Measurements from ENCODE around the gene ACSM4. TPM values are rescaled to one million over a fixed set of nuclear protein-coding genes. Genes with fewer than 3 reads are reported as not detected.

ACSM4 gene, protein sequence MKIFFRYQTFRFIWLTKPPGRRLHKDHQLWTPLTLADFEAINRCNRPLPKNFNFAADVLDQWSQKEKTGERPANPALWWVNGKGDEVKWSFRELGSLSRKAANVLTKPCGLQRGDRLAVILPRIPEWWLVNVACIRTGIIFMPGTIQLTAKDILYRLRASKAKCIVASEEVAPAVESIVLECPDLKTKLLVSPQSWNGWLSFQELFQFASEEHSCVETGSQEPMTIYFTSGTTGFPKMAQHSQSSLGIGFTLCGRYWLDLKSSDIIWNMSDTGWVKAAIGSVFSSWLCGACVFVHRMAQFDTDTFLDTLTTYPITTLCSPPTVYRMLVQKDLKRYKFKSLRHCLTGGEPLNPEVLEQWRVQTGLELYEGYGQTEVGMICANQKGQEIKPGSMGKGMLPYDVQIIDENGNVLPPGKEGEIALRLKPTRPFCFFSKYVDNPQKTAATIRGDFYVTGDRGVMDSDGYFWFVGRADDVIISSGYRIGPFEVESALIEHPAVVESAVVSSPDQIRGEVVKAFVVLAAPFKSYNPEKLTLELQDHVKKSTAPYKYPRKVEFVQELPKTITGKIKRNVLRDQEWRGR
- total RNA-seq (2022; extraction: Qiagen RNA extraction), result not detected in 5 replicates

GRCh38 chr12:7303772-7304171, at the start of gene ACSM4:
TSS of gene ACSM4 (plus strand) at chr12:7304072. CDS start at chr12:7304332, 260 bp downstream.

Other genes starting within 250 kb of the ACSM4 start
- gene C1S, start 243.4 kb upstream of the ACSM4 start, total RNA-seq (2022; extraction: Qiagen RNA extraction), result 41.7 to 58.5 TPM (median 47.4 TPM) in 5 replicates
- gene C1R, start 211.6 kb upstream of the ACSM4 start, total RNA-seq (2022; extraction: Qiagen RNA extraction), result 29.1 to 42.2 TPM (median 30.1 TPM) in 5 replicates
- gene C1RL, start 194.9 kb upstream of the ACSM4 start, total RNA-seq (2022; extraction: Qiagen RNA extraction), result 11.7 to 15.7 TPM (median 13.7 TPM) in 5 replicates
- gene RBP5, start 175.2 kb upstream of the ACSM4 start, total RNA-seq (2022; extraction: Qiagen RNA extraction), result 0.08 to 0.14 TPM in 2 of 5 replicates, not detected in the others
- 8.5 to 16.6 TPM (median 14.8 TPM) in 5 replicates for gene CLSTN3, start 173.7 kb upstream of the ACSM4 start, total RNA-seq (2022; extraction: Qiagen RNA extraction)
- 23.8 to 29.3 TPM (median 28.5 TPM) in 5 replicates for gene PEX5, start 114.4 kb upstream of the ACSM4 start, total RNA-seq (2022; extraction: Qiagen RNA extraction)
- 0.23 to 0.61 TPM (median 0.36 TPM) in 5 replicates for gene CD163L1, start 140.1 kb downstream of the ACSM4 start, total RNA-seq (2022; extraction: Qiagen RNA extraction)
- 0.06 to 0.21 TPM (median 0.13 TPM) in 4 of 5 replicates, not detected in the other for gene CD163, start 199.7 kb downstream of the ACSM4 start, total RNA-seq (2022; extraction: Qiagen RNA extraction)

All from A549 treated with dexamethasone at 1 μM for 4 hours (cell line).